Rectal smooth muscle tissue (tissue), 1 donor: ENCODE measurements around the gene KLHDC7B.

Experiments used
- H3K27ac ChIP-seq: one replicate; pipeline ENCODE4 v1.7.0; 2013; ENCODE audit warnings: low read depth, low read length, inconsistent platforms
- H3K27me3 ChIP-seq: one replicate; pipeline ENCODE4 v1.7.0; 2013; ENCODE audit warnings: low read length; ENCODE audit not compliant: control insufficient read depth, insufficient read depth
- H3K36me3 ChIP-seq: one replicate; pipeline ENCODE4 v1.7.0; 2013; ENCODE audit warnings: low read length; ENCODE audit not compliant: control insufficient read depth, insufficient read depth
- H3K4me1 ChIP-seq: one replicate; pipeline ENCODE4 v1.7.0; 2013; ENCODE audit warnings: low read length; ENCODE audit not compliant: control insufficient read depth, insufficient read depth
- H3K4me3 ChIP-seq: one replicate; pipeline ENCODE4 v1.7.0; 2013; ENCODE audit warnings: low read length
- H3K9ac ChIP-seq: one replicate; pipeline ENCODE4 v1.7.0; 2013; ENCODE audit warnings: low read length

The KLHDC7B gene

DNA sequence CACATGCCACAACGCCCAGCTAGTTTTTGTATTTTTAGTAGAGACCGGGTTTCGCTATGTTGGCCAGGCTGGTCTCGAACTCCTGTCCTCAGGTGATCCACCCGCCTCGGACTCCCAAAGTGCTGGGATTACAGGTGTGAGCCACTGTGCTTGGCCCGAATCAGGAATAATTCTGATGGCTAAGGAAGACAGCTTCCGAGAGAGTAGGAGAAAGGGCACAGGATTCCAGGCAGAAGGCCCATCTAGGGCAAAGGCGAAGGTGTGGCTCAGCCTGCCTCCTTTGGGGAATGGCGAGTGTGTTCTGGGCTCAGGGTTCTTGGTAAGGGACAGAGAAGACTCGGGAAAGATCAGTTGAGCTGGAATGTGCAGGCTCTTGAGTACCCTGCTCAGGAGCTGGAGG is 18.6 kb downstream of the KLHDC7B start:
- H3K4me3 ChIP-seq = no peak overlapping the region
- no peaks in the 10 kb centered on the region for H3K4me1 ChIP-seq
- H3K9ac ChIP-seq = no peak overlapping the region
- no peaks in the 10 kb centered on the region for H3K27me3 ChIP-seq
- no peak overlapping the region for H3K27ac ChIP-seq
- peaks cover 3% of the 10 kb centered on the region for H3K36me3 ChIP-seq

DNA sequence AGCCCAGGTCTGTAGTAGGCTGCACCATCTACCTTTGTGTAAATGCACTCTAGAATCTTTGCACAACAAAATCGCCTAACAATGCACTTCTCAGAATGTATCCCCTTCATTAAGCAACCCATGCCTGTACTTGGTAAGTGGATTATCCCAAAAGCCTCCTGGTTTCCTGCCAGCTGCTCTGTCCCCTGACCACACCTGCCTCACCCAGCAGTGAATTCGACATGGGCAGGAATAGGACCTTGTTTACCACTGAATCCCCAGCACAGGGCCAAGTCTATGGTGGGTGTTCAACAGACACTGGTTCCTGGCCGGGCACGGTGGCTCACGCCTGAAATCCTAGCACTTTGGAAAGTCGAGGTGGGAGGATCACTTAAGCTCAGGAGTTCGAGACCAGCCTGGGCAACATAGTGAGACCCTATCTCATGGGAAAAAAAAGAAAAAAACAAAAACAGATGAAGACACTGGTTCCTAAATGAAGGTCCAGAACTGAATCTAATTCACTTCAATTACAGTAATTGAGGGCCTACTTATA is 22.1 kb downstream of the KLHDC7B start:
- peaks cover 9% of the 10 kb centered on the region for H3K36me3 ChIP-seq
- H3K4me1 ChIP-seq = no peaks in the 10 kb centered on the region
- H3K27me3 ChIP-seq = no peaks in the 10 kb centered on the region
- H3K9ac ChIP-seq = no peak overlapping the region
- no peak overlapping the region for H3K27ac ChIP-seq
- H3K4me3 ChIP-seq = no peak overlapping the region

DNA sequence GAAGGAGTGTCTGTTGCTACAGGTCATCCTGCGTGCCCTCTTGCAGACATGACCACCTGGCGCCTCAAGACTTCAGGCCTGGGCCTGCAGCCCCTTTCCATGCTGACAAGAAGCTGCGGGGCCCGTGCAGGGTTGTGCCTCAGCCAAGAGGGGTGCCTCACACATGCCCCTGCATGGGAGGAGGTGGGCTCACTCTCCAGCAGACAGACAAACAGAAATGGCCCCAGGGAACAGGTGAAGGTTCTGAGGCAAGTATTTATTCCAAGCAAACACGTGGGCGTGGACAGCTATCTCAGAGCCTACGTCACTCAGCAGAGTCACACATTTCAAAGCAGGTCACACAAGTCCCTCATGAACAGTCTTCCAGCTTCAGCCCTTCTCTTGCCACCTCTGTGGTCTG is 22.9 kb downstream of the KLHDC7B start:
- H3K27me3 ChIP-seq = no peaks in the 10 kb centered on the region
- peaks cover 9% of the 10 kb centered on the region for H3K36me3 ChIP-seq
- H3K4me1 ChIP-seq = no peaks in the 10 kb centered on the region
- no peak overlapping the region for H3K4me3 ChIP-seq
- no peak overlapping the region for H3K9ac ChIP-seq
- no peak overlapping the region for H3K27ac ChIP-seq

- no peak overlapping the region for H3K4me3 ChIP-seq
- H3K27me3 ChIP-seq = no peaks in the 10 kb centered on the region
- H3K27ac ChIP-seq = no peak overlapping the region
- no peaks in the 10 kb centered on the region for H3K4me1 ChIP-seq
- peaks cover 9% of the 10 kb centered on the region for H3K36me3 ChIP-seq
- H3K9ac ChIP-seq = no peak overlapping the region
Measured at GRCh38 chr22:50569041-50569459, 23.4 kb downstream of the KLHDC7B start.

DNA sequence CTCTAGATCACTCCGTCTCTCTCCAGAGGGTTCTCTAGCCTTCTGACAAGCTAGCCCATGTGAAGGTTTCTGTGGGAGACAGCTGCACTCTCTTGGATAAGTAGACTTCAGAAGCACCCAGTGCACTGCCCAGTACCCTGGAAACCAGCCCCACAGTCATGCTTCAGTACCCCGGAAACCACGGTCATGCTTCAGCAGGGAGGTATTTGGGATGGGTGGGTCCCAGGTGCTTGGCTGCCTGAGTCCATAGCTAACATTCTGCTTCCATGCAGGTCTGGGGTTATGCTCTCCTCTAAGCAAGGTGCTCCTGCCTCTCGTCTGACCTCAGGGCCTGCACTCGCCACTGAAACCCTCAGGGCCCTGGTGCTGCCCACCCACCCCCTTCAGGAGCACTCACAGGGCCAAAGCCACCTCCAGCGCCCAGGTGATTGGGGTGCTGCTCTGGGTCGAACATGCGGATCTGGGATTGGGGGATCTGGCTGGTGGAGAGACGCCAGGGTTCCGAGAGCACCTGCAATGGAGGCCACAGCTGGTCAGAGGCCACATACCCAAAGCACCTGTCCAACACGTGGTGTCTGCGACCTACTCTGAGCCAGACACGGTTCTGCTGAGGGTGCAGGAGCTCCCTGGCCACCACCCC is 24.3 kb downstream of the KLHDC7B start:
- Histone ChIP-seq H3K36me3 (peaks cover 9% of the 10 kb centered on the region), H3K9ac (no peak overlapping the region)

GRCh38 chr22:50570861-50571260 is 25.2 kb downstream of the KLHDC7B start:
- H3K36me3 ChIP-seq = peaks cover 9% of the 10 kb centered on the region
- no peak overlapping the region for H3K4me3 ChIP-seq
- no peaks in the 10 kb centered on the region for H3K4me1 ChIP-seq
- no peak overlapping the region for H3K9ac ChIP-seq
- H3K27ac ChIP-seq = no peak overlapping the region
- no peaks in the 10 kb centered on the region for H3K27me3 ChIP-seq

More for the DNA sequence above, 24.3 kb downstream of the KLHDC7B start:
- Histone ChIP-seq H3K27ac (no peak overlapping the region), H3K4me1 (no peaks in the 10 kb centered on the region), H3K27me3 (no peaks in the 10 kb centered on the region), H3K4me3 (no peak overlapping the region)

DNA sequence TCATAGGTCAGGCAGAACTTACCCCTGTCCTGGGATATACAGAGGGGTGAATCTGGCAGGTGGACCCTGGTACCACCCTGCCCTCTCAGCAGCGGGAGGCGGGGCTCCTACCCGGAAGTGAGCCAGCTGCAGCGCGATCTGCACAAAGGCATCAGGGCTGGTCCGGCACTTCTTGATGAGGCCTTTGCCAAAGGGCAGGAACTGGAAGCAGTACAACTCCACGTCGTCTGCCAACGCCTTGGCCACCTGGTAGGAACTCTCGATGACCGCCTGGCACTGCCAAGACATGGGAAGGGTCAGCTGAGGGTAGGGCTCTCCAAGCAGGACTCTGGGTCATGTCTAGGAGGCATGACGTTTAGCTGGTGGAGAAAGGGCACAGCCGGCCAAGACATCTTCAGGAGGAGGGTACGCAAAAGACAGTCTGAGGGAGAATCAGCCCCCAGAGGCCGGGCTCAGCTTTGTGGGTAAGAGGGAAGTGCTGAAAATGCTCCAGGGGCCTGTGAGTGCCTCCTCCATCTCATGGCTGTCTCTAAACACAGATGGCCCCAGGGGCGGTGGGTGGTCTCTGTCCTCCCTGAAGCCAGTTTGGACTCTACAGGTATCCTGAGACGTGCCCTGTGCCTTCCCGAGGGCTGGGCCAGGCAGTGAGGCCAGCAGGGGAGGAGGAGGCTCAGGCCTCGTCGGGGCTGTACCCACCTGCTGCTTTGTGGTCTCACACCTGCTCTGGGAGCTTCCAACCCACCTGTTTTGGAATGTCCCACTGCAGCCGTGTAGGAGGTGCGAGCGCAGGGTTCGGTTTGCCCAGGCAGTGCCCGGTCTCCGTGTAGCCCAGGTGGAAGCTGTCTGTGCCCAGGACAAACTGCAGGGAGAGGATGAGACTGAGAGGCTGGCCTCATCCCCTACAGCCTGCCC is 25.8 kb downstream of the KLHDC7B start:
- no peaks in the 10 kb centered on the region for H3K4me1 ChIP-seq
- no peak overlapping the region for H3K27ac ChIP-seq
- H3K4me3 ChIP-seq = no peak overlapping the region
- H3K9ac ChIP-seq = no peak overlapping the region
- peaks cover 9% of the 10 kb centered on the region for H3K36me3 ChIP-seq
- H3K27me3 ChIP-seq = no peaks in the 10 kb centered on the region

GRCh38 chr22:50572965-50573364 is 27.3 kb downstream of the KLHDC7B start:
- no peak overlapping the region for H3K27ac ChIP-seq
- no peak overlapping the region for H3K9ac ChIP-seq
- H3K27me3 ChIP-seq = peaks cover 6% of the 10 kb centered on the region
- no peak overlapping the region for H3K4me3 ChIP-seq
- H3K36me3 ChIP-seq = peaks cover 9% of the 10 kb centered on the region
- H3K4me1 ChIP-seq = no peaks in the 10 kb centered on the region

DNA sequence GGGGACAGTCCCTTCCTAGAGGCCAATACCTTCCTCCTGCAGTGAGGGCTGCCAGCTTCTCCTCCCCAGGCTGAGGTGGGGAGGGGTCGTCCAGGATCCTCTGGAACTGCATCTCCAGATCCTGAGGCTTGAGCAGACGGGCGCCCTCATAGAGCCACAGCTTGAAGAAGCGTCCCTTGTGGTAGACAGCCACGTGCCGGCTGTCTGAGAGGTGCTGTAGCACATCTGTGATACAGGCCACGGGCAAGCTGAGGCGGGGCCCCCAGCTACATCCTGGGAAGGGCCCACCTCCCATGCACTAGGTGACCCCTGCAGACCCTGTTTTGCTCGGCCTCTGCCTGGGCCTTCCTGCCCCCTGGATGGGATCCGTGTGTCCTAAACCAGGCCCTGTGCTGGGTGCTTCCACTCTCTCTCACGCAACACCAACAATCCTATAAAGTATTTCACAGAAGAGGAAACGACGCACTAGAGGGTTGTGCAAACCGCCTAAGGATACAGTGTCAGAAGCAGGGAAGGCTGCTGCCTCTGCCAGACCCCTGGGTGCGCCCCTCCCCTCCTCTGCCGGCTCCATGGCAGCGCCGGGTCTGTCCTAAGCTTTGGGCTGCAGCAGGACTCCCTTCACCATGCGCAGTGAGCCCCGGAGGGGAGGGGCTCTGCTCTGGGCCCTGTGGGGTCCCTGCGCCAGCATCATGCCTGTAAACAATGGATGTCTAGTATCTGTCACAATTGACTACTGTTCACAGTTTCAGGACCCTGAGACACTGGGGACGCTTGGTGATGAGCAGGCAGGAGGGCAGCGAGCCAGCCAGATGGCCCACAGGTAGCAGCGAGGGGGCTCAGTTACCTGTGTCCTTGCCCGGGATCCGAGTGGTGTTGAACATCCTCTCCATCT is 28.0 kb downstream of the KLHDC7B start:
- Histone ChIP-seq H3K9ac (no peak overlapping the region), H3K36me3 (peaks cover 9% of the 10 kb centered on the region), H3K4me3 (no peak overlapping the region), H3K27me3 (peaks cover 6% of the 10 kb centered on the region), H3K27ac (no peak overlapping the region), H3K4me1 (peaks cover 3% of the 10 kb centered on the region)

DNA sequence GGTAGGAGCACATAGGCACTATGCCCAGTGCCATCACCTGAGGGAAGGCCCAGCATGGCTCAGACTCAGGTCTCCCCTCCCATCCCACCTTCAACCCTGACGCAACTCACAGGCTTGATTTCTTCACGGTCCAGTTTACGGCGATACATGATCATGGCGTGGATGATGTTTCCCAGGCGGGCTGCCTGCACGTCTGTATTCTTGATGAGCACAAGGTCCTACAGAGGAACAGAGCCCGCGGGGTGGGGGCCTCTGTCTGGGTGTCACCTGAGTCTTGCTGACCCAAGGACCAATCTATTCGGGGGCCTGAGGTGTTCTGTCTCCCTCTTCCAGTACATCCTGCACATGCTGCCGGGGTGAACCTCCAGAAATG is 28.7 kb downstream of the KLHDC7B start:
- no peak overlapping the region for H3K4me3 ChIP-seq
- H3K4me1 ChIP-seq = peaks cover 6% of the 10 kb centered on the region
- H3K36me3 ChIP-seq = peaks cover 5% of the 10 kb centered on the region
- peaks cover 6% of the 10 kb centered on the region for H3K27me3 ChIP-seq
- no peak overlapping the region for H3K9ac ChIP-seq
- no peak overlapping the region for H3K27ac ChIP-seq

DNA sequence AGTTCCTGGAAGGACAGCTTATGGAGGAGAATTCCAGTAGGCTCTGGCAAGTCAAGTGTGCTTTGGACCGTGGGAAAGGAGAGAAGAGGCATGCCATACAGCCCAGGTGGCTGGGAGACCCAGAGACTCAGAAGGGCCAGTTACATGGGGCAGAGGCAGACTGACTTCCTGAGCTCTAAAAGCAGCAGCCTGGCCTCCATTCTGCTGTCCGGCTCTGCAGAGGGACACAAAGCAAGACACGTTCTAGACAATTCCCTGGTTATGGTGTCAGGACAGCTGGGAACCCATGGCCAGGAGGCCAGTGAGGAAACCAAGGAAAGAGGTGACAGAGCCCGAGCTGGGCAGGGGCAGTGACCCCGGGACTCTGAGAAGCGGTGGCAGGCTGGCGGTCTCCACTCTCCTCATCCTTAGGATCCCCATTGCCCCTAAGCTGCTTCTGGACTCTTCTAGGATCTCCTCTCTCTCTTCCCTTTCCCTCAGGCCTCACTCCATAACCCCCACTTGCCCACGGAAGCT is 29.8 kb downstream of the KLHDC7B start:
- Histone ChIP-seq H3K4me3 (no peak overlapping the region), H3K27ac (no peak overlapping the region), H3K4me1 (peaks cover 6% of the 10 kb centered on the region), H3K36me3 (peaks cover 4% of the 10 kb centered on the region), H3K27me3 (peaks cover 6% of the 10 kb centered on the region), H3K9ac (no peak overlapping the region)

GRCh38 chr22:50576070-50576469 is 30.4 kb downstream of the KLHDC7B start:
- Histone ChIP-seq H3K36me3 (peaks cover 4% of the 10 kb centered on the region), H3K9ac (no peak overlapping the region), H3K4me3 (no peak overlapping the region), H3K4me1 (peaks cover 6% of the 10 kb centered on the region), H3K27me3 (peaks cover 6% of the 10 kb centered on the region), H3K27ac (no peak overlapping the region)
